Fibroblast of peridontal ligament (primary cell): Measurements from ENCODE around the gene MTCP1.

Experiments used
- DNase-seq: peaks from one replicate; pipeline ENCODE4 v3.0.0-alpha.2; 2010; ENCODE audit errors: extremely low read depth

Gene MTCP1

GRCh38 chrX:155070975-155071693 lies at the start of gene MTCP1, which contains the start of the genes BRCC3 and CMC4:
TSS of gene MTCP1 (minus strand) at chrX:155071136. CDS start at chrX:155066010, 5,126 bp downstream.
TSS of gene BRCC3 (plus strand) at chrX:155071508. CDS start at chrX:155071528, 20 bp downstream.
TSS of gene CMC4 (minus strand) at chrX:155071136. CDS start at chrX:155064023, 7,113 bp downstream.
- DNase-seq, result peak; percentile 65

- DNase-seq, result no peak
Measured at GRCh38 chrX:155115174-155115819, 44.4 kb upstream of the MTCP1 start.

GRCh38 chrX:155113097-155113496 lies 42.2 kb upstream of the MTCP1 start:
- DNase-seq, result no peak

- DNase-seq, result no peak
Measured at GRCh38 chrX:155112171-155112570, 41.2 kb upstream of the MTCP1 start.

GRCh38 chrX:155108427-155108826 lies 37.5 kb upstream of the MTCP1 start:
- no peak for DNase-seq

- DNase-seq, result no peak
Measured at GRCh38 chrX:155105919-155106318, 35.0 kb upstream of the MTCP1 start.

- DNase-seq, result peak; percentile 41
Measured at GRCh38 chrX:155094468-155095061, 23.6 kb upstream of the MTCP1 start.

- DNase-seq, result no peak
Measured at GRCh38 chrX:155086961-155087735, 16.2 kb upstream of the MTCP1 start.

- DNase-seq, result peak; percentile 33
Measured at GRCh38 chrX:155086202-155086840, 15.4 kb upstream of the MTCP1 start.

GRCh38 chrX:155071694-155072280 lies 851 bp upstream of the MTCP1 start:
- DNase-seq, result no peak

- no peak for DNase-seq
Measured at GRCh38 chrX:155070663-155070974, 317 bp downstream of the MTCP1 start.

GRCh38 chrX:155070038-155070437 lies 898 bp downstream of the MTCP1 start:
- no peak for DNase-seq

GRCh38 chrX:155069414-155069813 lies 1.5 kb downstream of the MTCP1 start:
- no peak for DNase-seq

- peak; percentile 57 for DNase-seq
Measured at GRCh38 chrX:155068165-155068564, 2.8 kb downstream of the MTCP1 start.

- DNase-seq, result no peak
Measured at GRCh38 chrX:155065035-155065734, 5.8 kb downstream of the MTCP1 start.

GRCh38 chrX:155061760-155062159 lies 9.2 kb downstream of the MTCP1 start:
- no peak for DNase-seq

- DNase-seq, result peak; percentile 82
Measured at GRCh38 chrX:155056877-155057792, 13.8 kb downstream of the MTCP1 start.

- no peak for DNase-seq
Measured at GRCh38 chrX:155056471-155056870, 14.5 kb downstream of the MTCP1 start.

- no peak for DNase-seq
Measured at GRCh38 chrX:155055494-155055893, 15.4 kb downstream of the MTCP1 start.

GRCh38 chrX:155054255-155054654 lies 16.7 kb downstream of the MTCP1 start:
- no peak for DNase-seq
